Cardiac muscle cell (in vitro differentiated cells and primary cell): ENCODE measurements around the gene NPDC1. TPM values are rescaled to one million over a fixed set of nuclear protein-coding genes. Genes with fewer than 3 reads are reported as not detected.

Experiments used
- DNase-seq, 2 donors: peaks; one replicate each; pipeline versions ENCODE4 v3.0.0 to v3.0.0-alpha.2; 2010 to 2017; ENCODE audit warnings: low read depth in 1 of 2, low spot score in 1 of 2
- H3K27ac ChIP-seq: fragments of 200-600 bp; sonication (generic); 2 replicates; pipeline ENCODE4 v1.5.1; 2016
- H3K27me3 ChIP-seq: fragments of 200-600 bp; sonication (generic); 2 replicates; pipeline ENCODE4 v1.6.0; 2016; ENCODE audit warnings: control low read depth
- H3K36me3 ChIP-seq: fragments of 200-600 bp; sonication (generic); 2 replicates; pipeline ENCODE4 v1.5.1; 2016; ENCODE audit warnings: control low read depth
- H3K4me1 ChIP-seq: fragments of 200-600 bp; sonication (generic); 2 replicates; pipeline ENCODE4 v1.8.1; 2017; ENCODE audit warnings: low read depth, mild to moderate bottlenecking, mixed run types
- H3K4me3 ChIP-seq: fragments of 200-600 bp; sonication (generic); 2 replicates; pipeline ENCODE4 v1.5.1; 2016; ENCODE audit warnings: mild to moderate bottlenecking
- H3K9me3 ChIP-seq: fragments of 200-600 bp; sonication (generic); 2 replicates; pipeline ENCODE4 v1.5.1; 2017; ENCODE audit warnings: low read depth, mild to moderate bottlenecking, control low read depth
- CTCF ChIP-seq: IDR thresholded peaks from 2 replicates; pipeline ENCODE4 v1.5.1; 2012; ENCODE audit warnings: low read depth, mild to moderate bottlenecking, low read length
- polyA plus RNA-seq: library from polyadenylated mRNA; unstranded; fragments of >200 nt; fragmentation: Nextera tagmentation; extraction: Ambion mirVana; gene quantifications from 2 replicates; pipeline ENCODE4 v1.2.1, GENCODE V29; 2016
- total RNA-seq: library from RNA; depleted of rRNA; stranded (reverse); fragments of >200 nt; gene quantifications from 2 replicates; pipeline ENCODE4 v1.2.3, GENCODE V29; 2016

The NPDC1 gene
- total and polyA plus RNA-seq, 2 experiments from 2014 or later: 65.1 to 94.9 TPM

- H3K4me3 ChIP-seq: no peak overlapping the region
- H3K27ac ChIP-seq: no peak overlapping the region
- no peaks in the 10 kb centered on the region for H3K9me3 ChIP-seq
- DNase-seq: no peak
- no peaks in the 10 kb centered on the region for H3K4me1 ChIP-seq
- H3K27me3 ChIP-seq: no peaks in the 10 kb centered on the region
- peaks cover 9% of the 10 kb centered on the region for H3K36me3 ChIP-seq
- no peak for TF ChIP-seq CTCF
Observed at GRCh38 chr9:137017791-137018497, 28.0 kb downstream of the NPDC1 start.

- H3K4me1 ChIP-seq: no peaks in the 10 kb centered on the region
- TF ChIP-seq CTCF: no peak
- H3K27me3 ChIP-seq: no peaks in the 10 kb centered on the region
- no peak for DNase-seq
- no peaks in the 10 kb centered on the region for H3K9me3 ChIP-seq
- H3K36me3 ChIP-seq: peaks cover 12% of the 10 kb centered on the region
- no peak overlapping the region for H3K27ac ChIP-seq
- no peak overlapping the region for H3K4me3 ChIP-seq
Observed at GRCh38 chr9:137017071-137017470, 28.9 kb downstream of the NPDC1 start.

GRCh38 chr9:137016436-137016835 is 29.5 kb downstream of the NPDC1 start:
- no peak for DNase-seq
- no peak for TF ChIP-seq CTCF
- no peaks in the 10 kb centered on the region for H3K27me3 ChIP-seq

GRCh38 chr9:137015976-137016375 is 30.0 kb downstream of the NPDC1 start:
- Histone ChIP-seq H3K27me3 (no peaks in the 10 kb centered on the region), H3K4me3 (no peak overlapping the region), H3K9me3 (no peaks in the 10 kb centered on the region), H3K36me3 (peaks cover 12% of the 10 kb centered on the region), H3K4me1 (no peaks in the 10 kb centered on the region), H3K27ac (no peak overlapping the region)
- no peak for TF ChIP-seq CTCF
- no peak for DNase-seq

More at GRCh38 chr9:137016436-137016835, 29.5 kb downstream of the NPDC1 start:
- no peak overlapping the region for H3K27ac ChIP-seq
- peaks cover 12% of the 10 kb centered on the region for H3K36me3 ChIP-seq
- H3K4me3 ChIP-seq: no peak overlapping the region
- H3K9me3 ChIP-seq: no peaks in the 10 kb centered on the region
- H3K4me1 ChIP-seq: no peaks in the 10 kb centered on the region

- Histone ChIP-seq H3K9me3 (no peaks in the 10 kb centered on the region), H3K4me3 (no peak overlapping the region), H3K27me3 (no peaks in the 10 kb centered on the region), H3K36me3 (peaks cover 12% of the 10 kb centered on the region), H3K4me1 (no peaks in the 10 kb centered on the region), H3K27ac (no peak overlapping the region)
- TF ChIP-seq CTCF: no peak
- no peak for DNase-seq
Observed at GRCh38 chr9:137015540-137015930, 30.4 kb downstream of the NPDC1 start.
